Prostate gland (tissue), 2 donors: ENCODE data around the gene DCUN1D2.

Source experiments
- POLR2A ChIP-seq: fragments of 450-650 bp; IDR thresholded peaks from one replicate; pipeline ENCODE4 v1.6.1; 2016; ENCODE audit warnings: antibody characterized with exemption, mild to moderate bottlenecking
- POLR2AphosphoS5 ChIP-seq: sonication (generic); formaldehyde crosslinking; IDR thresholded peaks from one replicate; pipeline ENCODE4 v1.6.1; 2017; ENCODE audit warnings: antibody characterized with exemption
- TF ChIP-seq, protein P1 (sequence below), 4 experiments: fragments of 200-600 bp in 2 of 4; fragments of 450-650 bp in 2 of 4; sonication (generic) in 2 of 4; IDR thresholded peaks; 1 replicate in 3 of 4; 2 replicates in 1 of 4; pipeline ENCODE4 v1.5.1; 2016 to 2019; ENCODE audit warnings: antibody characterized with exemption in 4 of 4, mild to moderate bottlenecking in 2 of 4, moderate library complexity in 2 of 4

DNA sequence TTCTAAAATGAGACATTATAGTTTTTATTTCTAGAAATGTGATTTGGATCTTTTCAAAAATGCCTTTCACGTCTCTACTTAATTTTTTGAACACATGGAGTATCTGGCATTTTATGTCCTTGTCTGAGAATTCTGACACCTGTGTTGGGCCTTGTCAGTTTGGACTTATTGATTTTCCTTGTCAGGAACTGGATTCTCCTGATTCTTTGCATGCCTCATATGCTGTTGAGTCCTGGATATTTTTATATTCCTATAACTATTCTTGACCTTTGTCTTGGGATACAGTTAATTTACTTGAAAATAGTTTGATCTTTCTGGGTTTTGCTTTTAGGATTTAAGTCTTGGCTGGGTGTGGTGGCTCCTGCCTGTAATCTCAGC is 47.5 kb downstream of the DCUN1D2 start:
- TF ChIP-seq, protein P1, sequence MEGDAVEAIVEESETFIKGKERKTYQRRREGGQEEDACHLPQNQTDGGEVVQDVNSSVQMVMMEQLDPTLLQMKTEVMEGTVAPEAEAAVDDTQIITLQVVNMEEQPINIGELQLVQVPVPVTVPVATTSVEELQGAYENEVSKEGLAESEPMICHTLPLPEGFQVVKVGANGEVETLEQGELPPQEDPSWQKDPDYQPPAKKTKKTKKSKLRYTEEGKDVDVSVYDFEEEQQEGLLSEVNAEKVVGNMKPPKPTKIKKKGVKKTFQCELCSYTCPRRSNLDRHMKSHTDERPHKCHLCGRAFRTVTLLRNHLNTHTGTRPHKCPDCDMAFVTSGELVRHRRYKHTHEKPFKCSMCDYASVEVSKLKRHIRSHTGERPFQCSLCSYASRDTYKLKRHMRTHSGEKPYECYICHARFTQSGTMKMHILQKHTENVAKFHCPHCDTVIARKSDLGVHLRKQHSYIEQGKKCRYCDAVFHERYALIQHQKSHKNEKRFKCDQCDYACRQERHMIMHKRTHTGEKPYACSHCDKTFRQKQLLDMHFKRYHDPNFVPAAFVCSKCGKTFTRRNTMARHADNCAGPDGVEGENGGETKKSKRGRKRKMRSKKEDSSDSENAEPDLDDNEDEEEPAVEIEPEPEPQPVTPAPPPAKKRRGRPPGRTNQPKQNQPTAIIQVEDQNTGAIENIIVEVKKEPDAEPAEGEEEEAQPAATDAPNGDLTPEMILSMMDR (IDR thresholded peaks at IDR 0.05), result no peak
- TF ChIP-seq POLR2AphosphoS5 (no peak), POLR2A (no peak)
